OCI-LY7 (cell line): ENCODE results near the gene ELMO1. TPM values are rescaled to one million over a fixed set of nuclear protein-coding genes. Genes with fewer than 3 reads are reported as not detected.

Experiments used
- BruUV-seq: library from RNA; stranded (reverse); fragments of 400-500 nt; replicated peaks from 2 replicates; lab custom pipeline; 2021; lab: Mats Ljungman, UMichigan
- CTCF ChIA-PET: fragments of 300-600 bp; sonication (Branson Sonifier 250); formaldehyde crosslinking; loops from one replicate; lab custom pipeline; 2022; ENCODE audit warnings: antibody characterized with exemption; ENCODE audit not compliant: unreplicated experiment; lab: Charles Lee
- POLR2A ChIA-PET: fragments of 300-600 bp; sonication (Branson Sonifier 250); formaldehyde crosslinking; loops from one replicate; lab custom pipeline; 2022; ENCODE audit warnings: antibody characterized with exemption; lab: Charles Lee
- DNase-seq: peaks from one replicate; pipeline ENCODE4 v3.0.0-alpha.2; 2015; ENCODE audit warnings: low spot score
- H2AFZ ChIP-seq: fragments of 200-600 bp; sonication (generic), shearing (Covaris generic); 2 replicates; pipeline ENCODE4 v1.6.1; 2014; ENCODE audit warnings: mild to moderate bottlenecking, antibody characterized with exemption, low read length, moderate library complexity
- H3K27ac ChIP-seq: fragments of 200-600 bp; sonication (generic); 2 replicates; pipeline ENCODE4 v1.5.1; 2014; ENCODE audit warnings: mixed run types, low read depth, mild to moderate bottlenecking, moderate library complexity, low read length, inconsistent platforms; ENCODE audit not compliant: poor library complexity, severe bottlenecking
- H3K36me3 ChIP-seq: fragments of 200-600 bp; sonication (generic); 2 replicates; pipeline ENCODE4 v1.6.1; 2014; ENCODE audit warnings: mild to moderate bottlenecking, antibody characterized with exemption, low read length, moderate library complexity, mixed read lengths; ENCODE audit not compliant: insufficient read depth
- H3K4me1 ChIP-seq: fragments of 200-600 bp; sonication (generic); 2 replicates; pipeline ENCODE4 v1.5.1; 2014; ENCODE audit warnings: mild to moderate bottlenecking, low read length; ENCODE audit not compliant: insufficient read depth, poor library complexity, severe bottlenecking
- H3K4me2 ChIP-seq: fragments of 200-600 bp; sonication (generic); 2 replicates; pipeline ENCODE4 v1.6.1; 2014; ENCODE audit warnings: mild to moderate bottlenecking, low read length
- H3K4me3 ChIP-seq: fragments of 200-600 bp; sonication (generic); 2 replicates; pipeline ENCODE4 v1.5.1; 2014; ENCODE audit warnings: mild to moderate bottlenecking, low read depth, low read length; ENCODE audit not compliant: poor library complexity, severe bottlenecking
- H3K79me2 ChIP-seq: fragments of 200-600 bp; sonication (generic); 2 replicates; pipeline ENCODE4 v1.6.1; 2016; ENCODE audit warnings: low read depth, mild to moderate bottlenecking, low read length, moderate library complexity, mixed read lengths; ENCODE audit not compliant: insufficient read depth
- H3K9me2 ChIP-seq: fragments of 200-600 bp; sonication (generic); 2 replicates; pipeline ENCODE4 v1.6.1; 2016; ENCODE audit warnings: mild to moderate bottlenecking, low read length, mixed read lengths; ENCODE audit not compliant: insufficient read depth
- H3K9me3 ChIP-seq: fragments of 200-600 bp; sonication (generic); 2 replicates; pipeline ENCODE4 v1.6.1; 2014; ENCODE audit warnings: mild to moderate bottlenecking, mixed run types, low read length, mixed read lengths
- H4K20me1 ChIP-seq: fragments of 200-600 bp; sonication (generic); 2 replicates; pipeline ENCODE4 v1.6.1; 2014; ENCODE audit warnings: mild to moderate bottlenecking, antibody characterized with exemption, low read length, moderate library complexity, mixed read lengths; ENCODE audit not compliant: insufficient read depth
- EZH2phosphoT487 ChIP-seq: fragments of 200-600 bp; sonication (generic); IDR thresholded peaks from 2 replicates; pipeline ENCODE4 v1.6.1; 2018; ENCODE audit warnings: low read depth, borderline replicate concordance, mild to moderate bottlenecking, mixed run types, antibody characterized with exemption, low read length, moderate library complexity, mixed read lengths
- intact Hi-C: fragments of 100-400 bp; cut with micrococcal nuclease; formaldehyde crosslinking; loops from one replicate; pipeline ENCODE4 v1.10.0; 2022; ENCODE audit not compliant: unreplicated experiment
- total RNA-seq, 2 experiments: library from RNA; depleted of rRNA in 1 of 2; stranded (reverse); fragments of >200 nt in 1 of 2; shearing (Covaris generic) in 1 of 2; gene quantifications; 2 replicates each; pipeline ENCODE4 v1.2.3, GENCODE V29; 2014 to 2022
- TF ChIP-seq, protein P1 (sequence below): fragments of 200-600 bp; sonication (generic); conservative IDR thresholded peaks from 2 replicates; pipeline ENCODE4 v1.5.1; 2014; ENCODE audit warnings: mild to moderate bottlenecking, antibody characterized with exemption, low read length, moderate library complexity, mixed read lengths

The ELMO1 gene
- total RNA-seq, 2 experiments from 2014 or later = 101 to 103 TPM

DNA sequence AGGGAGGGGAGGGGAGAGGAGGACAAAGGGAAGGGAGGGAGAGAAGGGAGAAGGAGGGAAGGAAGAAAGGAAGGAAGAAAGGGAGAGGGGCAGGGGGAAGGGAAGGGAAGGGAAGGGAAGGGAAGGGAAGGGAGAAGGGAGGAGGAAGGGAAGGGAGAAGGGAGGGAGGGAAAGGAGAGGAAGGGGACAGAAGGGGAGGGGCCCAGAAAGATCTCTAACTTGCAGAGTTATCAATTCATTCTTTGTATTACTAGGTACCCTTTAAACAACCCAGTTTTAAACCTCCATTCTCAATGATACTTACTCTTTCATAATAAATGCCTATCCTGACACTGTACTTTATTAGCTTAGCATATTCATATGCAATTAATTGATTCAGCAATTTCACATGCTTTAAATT, 192.0 kb downstream of the ELMO1 start:
- no peak overlapping the region for H3K4me3 ChIP-seq
- ChIA-PET POLR2A (interaction anchor here (0.5 to 0.7 kb wide), 2 partner anchors 35 to 1493 kb away, joined by 3 read pairs; no protein-coding TSS in a partner anchor), CTCF (no interaction called here)
- no peak for TF ChIP-seq EZH2phosphoT487
- TF ChIP-seq, protein P1, sequence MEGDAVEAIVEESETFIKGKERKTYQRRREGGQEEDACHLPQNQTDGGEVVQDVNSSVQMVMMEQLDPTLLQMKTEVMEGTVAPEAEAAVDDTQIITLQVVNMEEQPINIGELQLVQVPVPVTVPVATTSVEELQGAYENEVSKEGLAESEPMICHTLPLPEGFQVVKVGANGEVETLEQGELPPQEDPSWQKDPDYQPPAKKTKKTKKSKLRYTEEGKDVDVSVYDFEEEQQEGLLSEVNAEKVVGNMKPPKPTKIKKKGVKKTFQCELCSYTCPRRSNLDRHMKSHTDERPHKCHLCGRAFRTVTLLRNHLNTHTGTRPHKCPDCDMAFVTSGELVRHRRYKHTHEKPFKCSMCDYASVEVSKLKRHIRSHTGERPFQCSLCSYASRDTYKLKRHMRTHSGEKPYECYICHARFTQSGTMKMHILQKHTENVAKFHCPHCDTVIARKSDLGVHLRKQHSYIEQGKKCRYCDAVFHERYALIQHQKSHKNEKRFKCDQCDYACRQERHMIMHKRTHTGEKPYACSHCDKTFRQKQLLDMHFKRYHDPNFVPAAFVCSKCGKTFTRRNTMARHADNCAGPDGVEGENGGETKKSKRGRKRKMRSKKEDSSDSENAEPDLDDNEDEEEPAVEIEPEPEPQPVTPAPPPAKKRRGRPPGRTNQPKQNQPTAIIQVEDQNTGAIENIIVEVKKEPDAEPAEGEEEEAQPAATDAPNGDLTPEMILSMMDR = no peak
- H3K36me3 ChIP-seq = peaks cover 51% of the 10 kb centered on the region
- H3K4me1 ChIP-seq = no peaks in the 10 kb centered on the region
- H3K9me2 ChIP-seq = no peaks in the 10 kb centered on the region
- BruUV-seq = no TSS peak
- no peak overlapping the region for H2AFZ ChIP-seq
- H3K27ac ChIP-seq = no peak overlapping the region
- intact Hi-C loops = no loop called here
- no peak for DNase-seq
- H3K4me2 ChIP-seq = no peak overlapping the region
- no peaks in the 10 kb centered on the region for H3K79me2 ChIP-seq
- H4K20me1 ChIP-seq = 0 out of 2 replicates have a peak, but pooled peaks cover 3% of the 10 kb centered on the region
- H3K9me3 ChIP-seq = no peaks in the 10 kb centered on the region

DNA sequence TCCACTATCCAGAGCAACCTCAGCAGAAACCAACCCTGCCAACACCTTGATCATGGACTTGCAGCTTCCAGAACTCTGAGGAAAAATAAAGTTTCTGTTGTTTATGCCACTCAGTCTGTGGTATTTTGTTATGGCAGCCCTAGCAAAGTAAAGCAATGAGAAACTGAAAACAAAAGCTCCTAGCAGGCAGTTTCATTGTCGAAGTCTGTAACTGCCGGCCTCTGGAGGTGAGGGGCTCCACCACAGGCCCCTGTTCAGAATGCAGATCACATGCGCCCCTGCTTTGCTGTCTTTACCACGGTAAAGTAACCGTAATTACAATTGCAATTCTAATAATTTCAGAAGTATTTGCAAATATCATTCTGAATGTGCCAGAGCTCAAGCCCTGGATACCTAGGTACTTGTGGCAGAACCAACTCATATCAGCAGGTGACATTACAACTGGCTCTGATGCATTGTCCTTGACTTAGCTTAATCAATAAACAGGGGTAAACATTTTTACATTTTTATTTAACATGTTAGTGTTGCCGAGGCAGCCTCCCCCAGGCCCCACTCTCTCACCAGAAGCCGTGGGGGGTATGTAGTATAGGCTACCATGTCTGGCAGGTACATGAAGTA, 193.2 kb downstream of the ELMO1 start:
- no peak for TF ChIP-seq EZH2phosphoT487
- TF ChIP-seq, protein P1 = no peak
- BruUV-seq = no TSS peak
- 0 out of 2 replicates have a peak, but pooled peaks cover 3% of the 10 kb centered on the region for H4K20me1 ChIP-seq
- H3K79me2 ChIP-seq = no peaks in the 10 kb centered on the region
- H3K36me3 ChIP-seq = peaks cover 51% of the 10 kb centered on the region
- H3K9me2 ChIP-seq = no peaks in the 10 kb centered on the region
- H3K4me2 ChIP-seq = no peak overlapping the region
- H3K4me3 ChIP-seq = no peak overlapping the region
- DNase-seq = no peak
- ChIA-PET CTCF (interaction anchor here (0.6 kb wide), 1 partner anchor 14 kb away, joined by 4 read pairs; no protein-coding TSS in a partner anchor), POLR2A (no interaction called here)
- intact Hi-C loops = no loop called here
- no peaks in the 10 kb centered on the region for H3K4me1 ChIP-seq
- no peaks in the 10 kb centered on the region for H3K9me3 ChIP-seq
- H3K27ac ChIP-seq = no peak overlapping the region
- H2AFZ ChIP-seq = no peak overlapping the region

DNA sequence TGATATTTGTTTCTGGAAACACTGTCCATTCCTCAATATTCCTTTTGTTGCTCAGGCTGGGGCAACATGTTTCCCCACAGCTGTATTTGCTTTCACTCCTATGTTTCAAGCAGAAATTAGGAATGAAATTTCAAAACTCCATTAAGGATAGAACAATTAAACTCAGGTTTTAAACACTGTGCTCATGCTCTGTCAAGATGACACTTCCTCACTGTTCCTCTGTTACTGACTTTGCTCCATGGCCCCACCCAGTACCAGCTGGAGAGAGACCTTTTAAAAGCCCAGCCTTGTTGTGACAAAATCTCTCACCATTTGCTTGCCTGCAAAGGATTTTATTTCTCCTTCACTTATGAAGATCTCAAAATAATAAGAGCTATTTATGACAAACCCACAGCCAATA, 197.4 kb downstream of the ELMO1 start:
- H3K4me2 ChIP-seq = no peak overlapping the region
- H3K4me1 ChIP-seq = no peaks in the 10 kb centered on the region
- BruUV-seq = no TSS peak
- H3K36me3 ChIP-seq = peaks cover 47% of the 10 kb centered on the region
- H3K9me3 ChIP-seq = no peaks in the 10 kb centered on the region
- CTCF ChIA-PET = no interaction called here
- POLR2A ChIA-PET = interaction anchor here (0.6 kb wide), 1 partner anchor 63 kb away, joined by 4 read pairs; no protein-coding TSS in a partner anchor
- H3K27ac ChIP-seq = no peak overlapping the region
- no peak overlapping the region for H3K4me3 ChIP-seq
- no peak for DNase-seq
- intact Hi-C loops = no loop called here
- TF ChIP-seq, protein P1 = no peak
- TF ChIP-seq EZH2phosphoT487 = no peak
- H3K79me2 ChIP-seq = peaks cover 3% of the 10 kb centered on the region; the same call in 1 of the 2 replicates
- H2AFZ ChIP-seq = no peak overlapping the region
- 0 out of 2 replicates have a peak, but pooled peaks cover 3% of the 10 kb centered on the region for H4K20me1 ChIP-seq
- no peaks in the 10 kb centered on the region for H3K9me2 ChIP-seq
